Astrocyte (in vitro differentiated cells and primary cell): Measurements from ENCODE around the gene STX16. TPM values are rescaled to one million over a fixed set of nuclear protein-coding genes. Genes with fewer than 3 reads are reported as not detected.

ENCODE experiments used
- DNase-seq: peaks from one replicate; pipeline ENCODE4 v3.0.0-alpha.2; 2010; ENCODE audit warnings: low read depth
- FAIRE-seq: peaks from 2 replicates; lab custom pipeline; 2011; peaks lifted over from hg19 to GRCh38; lab: Jason Lieb, UNC
- H2AFZ ChIP-seq: 2 replicates; pipeline ENCODE4 v1.6.0; 2012; ENCODE audit warnings: low read depth, low read length, inconsistent platforms
- H3K27ac ChIP-seq: 2 replicates; pipeline ENCODE4 v1.5.1; 2011; ENCODE audit warnings: low read depth, low read length, inconsistent platforms
- H3K27me3 ChIP-seq: 2 replicates; pipeline ENCODE4 v1.6.0; 2011; ENCODE audit warnings: low read length, inconsistent platforms; ENCODE audit not compliant: insufficient read depth
- H3K36me3 ChIP-seq: 2 replicates; pipeline ENCODE4 v1.5.1; 2011; ENCODE audit warnings: low read length, inconsistent platforms; ENCODE audit not compliant: insufficient read depth
- H3K4me1 ChIP-seq: 2 replicates; pipeline ENCODE4 v1.5.1; 2011; ENCODE audit warnings: low read length, inconsistent platforms; ENCODE audit not compliant: insufficient read depth
- H3K4me2 ChIP-seq: 2 replicates; pipeline ENCODE4 v1.6.0; 2012; ENCODE audit warnings: low read length, inconsistent platforms
- H3K4me3 ChIP-seq: 2 replicates; pipeline ENCODE4 v1.5.1; 2011; ENCODE audit warnings: low read depth, mild to moderate bottlenecking, low read length, inconsistent platforms; ENCODE audit not compliant: insufficient read depth
- H3K79me2 ChIP-seq: 2 replicates; pipeline ENCODE4 v1.6.0; 2012; ENCODE audit warnings: mild to moderate bottlenecking, low read length, inconsistent platforms; ENCODE audit not compliant: insufficient read depth
- H3K9ac ChIP-seq: 2 replicates; pipeline ENCODE4 v1.6.0; 2012; ENCODE audit warnings: mild to moderate bottlenecking, low read length, inconsistent platforms
- H3K9me3 ChIP-seq: 2 replicates; pipeline ENCODE4 v1.5.1; 2012; ENCODE audit warnings: low read depth, mild to moderate bottlenecking, low read length, inconsistent platforms; ENCODE audit not compliant: insufficient read depth
- H4K20me1 ChIP-seq: 2 replicates; pipeline ENCODE4 v1.6.0; 2012; ENCODE audit warnings: low read length, inconsistent platforms; ENCODE audit not compliant: insufficient read depth
- H3K27ac Mint-ChIP-seq: one replicate; pipeline ENCODE4 v1.8.0; 2021; ENCODE audit warnings: mild to moderate bottlenecking, mixed read lengths; ENCODE audit not compliant: unreplicated experiment
- H3K27me3 Mint-ChIP-seq: one replicate; pipeline ENCODE4 v1.8.0; 2021; ENCODE audit warnings: low read depth, mixed read lengths; ENCODE audit not compliant: unreplicated experiment
- H3K36me3 Mint-ChIP-seq: one replicate; pipeline ENCODE4 v1.8.0; 2021; ENCODE audit warnings: low read depth, mixed read lengths; ENCODE audit not compliant: unreplicated experiment
- H3K4me1 Mint-ChIP-seq: one replicate; pipeline ENCODE4 v1.8.0; 2021; ENCODE audit warnings: low read depth, mixed read lengths; ENCODE audit not compliant: unreplicated experiment
- H3K4me3 Mint-ChIP-seq: one replicate; pipeline ENCODE4 v1.8.0; 2021; ENCODE audit warnings: mild to moderate bottlenecking, moderate library complexity, mixed read lengths; ENCODE audit not compliant: unreplicated experiment
- H3K9me3 Mint-ChIP-seq: one replicate; pipeline ENCODE4 v1.8.0; 2021; ENCODE audit warnings: mild to moderate bottlenecking, mixed read lengths; ENCODE audit not compliant: unreplicated experiment
- CTCF ChIP-seq: IDR thresholded peaks from 2 replicates; pipeline ENCODE4 v1.5.1; 2011; ENCODE audit warnings: low read depth, mild to moderate bottlenecking, inconsistent platforms, low read length, moderate library complexity; ENCODE audit not compliant: insufficient read depth
- EZH2 ChIP-seq: IDR thresholded peaks from 2 replicates; pipeline ENCODE4 v1.6.1; 2012; ENCODE audit warnings: mild to moderate bottlenecking, low read length, inconsistent platforms; ENCODE audit not compliant: insufficient read depth
- total RNA-seq: library from RNA; stranded (reverse); gene quantifications from 2 replicates; pipeline ENCODE4 v1.2.1, GENCODE V29; 2021

STX16 gene
- total RNA-seq, 1 donor from 2014 or later = 59.3 TPM

GRCh38 chr20:58706975-58707681 is 56.0 kb downstream of the STX16 start:
- H4K20me1 ChIP-seq = no peaks in the 10 kb centered on the region
- no peaks in the 10 kb centered on the region for H3K9me3 ChIP-seq
- no peaks in the 10 kb centered on the region for H3K27me3 ChIP-seq
- Mint-ChIP-seq H3K9me3 (no peaks in the 10 kb centered on the region), H3K27ac (no peak overlapping the region), H3K36me3 (peaks cover 24% of the 10 kb centered on the region), H3K4me3 (no peak overlapping the region), H3K27me3 (no peaks in the 10 kb centered on the region), H3K4me1 (peaks cover 2% of the 10 kb centered on the region)
- TF ChIP-seq CTCF (no peak), EZH2 (no peak)
- no peak overlapping the region for H2AFZ ChIP-seq
- H3K79me2 ChIP-seq = no peaks in the 10 kb centered on the region
- H3K27ac ChIP-seq = no peak overlapping the region
- H3K4me2 ChIP-seq = no peak overlapping the region
- FAIRE-seq (no peak), DNase-seq (no peak)
- H3K4me1 ChIP-seq = no peaks in the 10 kb centered on the region
- no peak overlapping the region for H3K9ac ChIP-seq
- H3K4me3 ChIP-seq = no peak overlapping the region
- peaks cover 16% of the 10 kb centered on the region for H3K36me3 ChIP-seq

- Mint-ChIP-seq H3K9me3 (no peaks in the 10 kb centered on the region), H3K4me3 (no peak overlapping the region), H3K4me1 (peaks cover 2% of the 10 kb centered on the region), H3K27me3 (no peaks in the 10 kb centered on the region), H3K27ac (no peak overlapping the region), H3K36me3 (peaks cover 24% of the 10 kb centered on the region)
- Histone ChIP-seq H3K4me3 (no peak overlapping the region), H3K27ac (no peak overlapping the region), H2AFZ (no peak overlapping the region), H3K9ac (no peak overlapping the region), H3K79me2 (no peaks in the 10 kb centered on the region), H3K4me2 (no peak overlapping the region), H3K27me3 (no peaks in the 10 kb centered on the region), H3K9me3 (no peaks in the 10 kb centered on the region), H3K4me1 (no peaks in the 10 kb centered on the region), H4K20me1 (no peaks in the 10 kb centered on the region), H3K36me3 (peaks cover 12% of the 10 kb centered on the region)
- FAIRE-seq (no peak), DNase-seq (no peak)
- TF ChIP-seq CTCF (no peak), EZH2 (no peak)
Measured at GRCh38 chr20:58707770-58708169, 56.7 kb downstream of the STX16 start.

GRCh38 chr20:58708246-58708931 is 57.3 kb downstream of the STX16 start:
- FAIRE-seq = no peak

More at GRCh38 chr20:58708246-58708931, 57.3 kb downstream of the STX16 start:
- H3K4me3 Mint-ChIP-seq = no peak overlapping the region
- H4K20me1 ChIP-seq = no peaks in the 10 kb centered on the region
- H3K4me1 Mint-ChIP-seq = peaks cover 2% of the 10 kb centered on the region
- no peak for DNase-seq
- H3K27ac ChIP-seq = no peak overlapping the region
- H3K27me3 Mint-ChIP-seq = no peaks in the 10 kb centered on the region
- H3K9me3 ChIP-seq = no peaks in the 10 kb centered on the region
- peaks cover 9% of the 10 kb centered on the region for H3K36me3 ChIP-seq
- H3K4me2 ChIP-seq = no peak overlapping the region
- no peak overlapping the region for H3K9ac ChIP-seq
- H3K36me3 Mint-ChIP-seq = peaks cover 20% of the 10 kb centered on the region
- H2AFZ ChIP-seq = no peak overlapping the region
- H3K79me2 ChIP-seq = no peaks in the 10 kb centered on the region
- no peaks in the 10 kb centered on the region for H3K4me1 ChIP-seq
- H3K27me3 ChIP-seq = no peaks in the 10 kb centered on the region
- H3K27ac Mint-ChIP-seq = no peak overlapping the region
- H3K9me3 Mint-ChIP-seq = no peaks in the 10 kb centered on the region
- H3K4me3 ChIP-seq = no peak overlapping the region
- TF ChIP-seq CTCF (no peak), EZH2 (no peak)
